HK-2 (cell line): ENCODE measurements around the gene SLC25A39.
"Not testable (repeated sequence)": the region's sequence is repeated elsewhere in the genome, so short reads cannot be mapped to it uniquely, and the experiment has no call there.

ENCODE experiments used
- DNase-seq: peaks from one replicate; pipeline ENCODE4 v3.0.0-alpha.2; 2018; ENCODE audit not compliant: unreplicated experiment

Gene SLC25A39

DNA sequence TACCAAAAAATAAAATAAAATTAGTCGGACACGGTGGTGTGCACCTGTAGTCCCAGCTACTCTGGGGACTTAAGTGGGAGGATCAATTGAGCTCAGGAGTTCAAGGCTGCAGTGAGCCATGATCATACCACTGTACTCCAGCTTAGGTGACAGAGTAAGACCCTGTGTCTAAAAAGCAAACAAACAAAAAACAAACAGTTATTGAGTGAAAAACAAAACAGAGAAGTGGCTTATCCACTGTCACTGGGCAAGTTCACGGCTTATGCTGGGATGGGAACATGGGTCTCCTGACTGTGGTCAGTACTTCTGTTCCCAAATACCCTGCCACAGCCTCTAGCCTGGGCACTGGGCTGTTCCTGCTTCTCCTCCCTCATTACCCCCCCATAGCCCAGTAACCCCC is 10.9 kb upstream of the SLC25A39 start:
- no peak for DNase-seq

DNA sequence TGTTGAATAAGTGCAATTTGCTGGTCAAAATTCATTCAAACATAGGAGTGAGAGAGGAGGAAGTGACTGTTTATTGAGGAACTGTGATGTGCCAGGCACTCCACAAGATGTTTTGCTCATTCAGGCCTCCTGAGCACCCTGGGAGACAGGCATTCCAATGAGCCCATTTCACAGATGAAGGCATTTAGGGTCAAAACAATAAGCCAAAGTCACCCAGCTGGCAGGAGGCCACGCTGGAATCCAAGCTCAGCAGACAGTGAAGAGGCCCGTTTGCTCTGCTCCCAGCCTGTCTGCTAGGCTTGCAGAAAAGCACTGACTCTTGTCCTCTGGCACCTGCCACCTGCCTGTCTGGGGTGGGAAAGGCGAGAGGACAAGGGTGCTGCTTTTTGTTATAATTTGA is 10.1 kb upstream of the SLC25A39 start:
- DNase-seq: no peak

DNA sequence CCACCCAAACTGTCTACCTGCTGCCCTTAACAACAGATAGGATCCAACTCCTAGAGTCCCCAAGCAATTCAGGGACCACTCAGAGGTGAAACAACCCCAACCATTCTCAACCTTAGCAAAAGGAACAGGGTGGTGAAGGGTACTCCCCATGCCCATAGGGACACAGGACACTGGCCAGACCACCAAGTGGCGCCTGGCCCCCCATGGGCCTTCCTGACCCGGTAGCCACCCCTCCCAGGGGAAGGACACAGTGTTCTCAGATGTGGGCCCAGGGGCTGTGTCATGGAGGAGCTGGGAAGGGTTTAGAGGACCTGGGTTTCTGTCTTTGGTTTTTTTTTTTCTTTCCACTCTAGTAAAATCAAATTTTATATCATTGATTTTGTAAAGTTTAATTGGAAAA is 9.7 kb upstream of the SLC25A39 start:
- DNase-seq: no peak

DNA sequence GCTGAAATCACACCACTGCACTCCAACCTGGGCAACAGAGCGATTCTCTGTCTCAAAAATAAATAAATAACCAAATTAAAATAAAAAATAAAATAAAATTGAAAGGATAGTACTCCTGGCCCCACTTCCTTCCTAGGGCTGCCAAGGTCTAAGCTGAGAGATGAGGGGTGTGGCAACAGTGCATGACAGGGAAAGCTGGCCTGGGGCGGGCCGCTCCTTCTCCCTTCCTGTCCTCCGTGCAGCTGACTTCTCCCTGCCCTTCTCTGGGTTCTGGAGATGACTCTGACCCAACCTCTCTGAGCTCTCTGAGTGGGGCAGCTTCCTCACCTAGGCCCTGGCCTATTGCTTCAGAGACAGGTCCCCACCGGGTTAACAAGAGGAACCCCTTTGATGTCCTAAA is 8.7 kb upstream of the SLC25A39 start:
- DNase-seq: no peak

DNA sequence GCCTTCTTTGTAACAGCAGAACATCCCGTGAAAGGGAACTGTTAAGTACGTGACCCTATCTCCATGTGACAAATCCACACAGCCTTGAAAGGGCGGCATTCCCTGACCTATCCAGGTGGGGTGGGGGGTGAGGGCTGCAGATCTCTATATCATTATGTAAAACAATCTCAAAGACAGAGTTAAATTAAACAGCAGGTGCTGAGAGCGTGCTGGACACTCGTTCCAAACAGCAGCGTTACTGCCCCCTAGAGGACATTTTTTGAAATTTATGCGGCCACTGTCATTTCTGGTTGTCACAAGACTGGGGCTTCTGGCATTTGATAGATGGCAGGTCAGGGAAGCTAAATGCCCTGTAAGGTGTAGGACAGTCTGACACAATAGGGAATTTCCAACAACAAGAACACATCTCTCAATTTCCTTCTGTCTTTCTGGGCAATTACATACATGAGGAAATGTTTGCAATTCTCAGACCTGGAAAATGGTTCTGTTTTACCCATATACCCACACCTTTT is 6.7 kb upstream of the SLC25A39 start:
- peak; percentile 70 for DNase-seq

DNA sequence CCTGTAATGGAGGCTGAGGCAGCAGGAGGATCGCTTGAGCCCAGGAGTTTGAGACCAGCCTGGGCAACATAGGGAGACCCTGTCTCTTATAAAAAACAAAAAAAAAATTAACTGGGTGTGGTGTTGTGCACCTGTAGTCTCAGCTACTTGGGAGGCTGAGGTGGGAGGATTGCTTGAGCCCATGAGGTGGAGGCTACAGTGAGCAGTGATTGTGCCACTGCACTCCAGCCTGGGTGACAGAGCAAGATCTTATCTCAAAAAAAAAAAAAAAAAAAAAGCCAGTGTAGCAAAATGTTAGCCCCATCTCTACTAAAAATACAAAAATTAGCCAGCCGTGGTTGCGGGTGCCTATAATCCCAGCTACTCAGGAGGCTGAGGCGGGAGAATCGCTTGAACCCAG is 5.6 kb upstream of the SLC25A39 start:
- DNase-seq: not testable (repeated sequence)

DNA sequence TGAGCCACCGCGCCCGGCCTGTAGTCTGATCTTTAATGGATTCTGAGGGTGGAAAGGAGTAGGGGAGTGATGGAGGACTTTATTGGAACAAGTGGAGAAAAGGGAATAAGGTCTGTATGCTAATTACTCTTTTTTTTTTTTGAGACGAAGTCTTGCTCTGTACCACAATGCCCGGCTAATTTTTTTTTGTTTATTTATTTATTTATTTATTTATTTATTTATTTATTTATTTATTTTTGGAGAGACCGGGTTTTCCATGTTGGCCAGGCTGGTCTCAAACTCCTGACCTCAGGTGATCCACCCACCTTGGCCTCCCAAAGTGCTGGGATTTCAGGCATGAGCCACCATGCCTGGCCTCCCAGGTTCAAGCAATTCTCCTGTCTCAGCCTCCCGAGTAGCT is 4.9 kb upstream of the SLC25A39 start:
- not testable (repeated sequence) for DNase-seq

DNA sequence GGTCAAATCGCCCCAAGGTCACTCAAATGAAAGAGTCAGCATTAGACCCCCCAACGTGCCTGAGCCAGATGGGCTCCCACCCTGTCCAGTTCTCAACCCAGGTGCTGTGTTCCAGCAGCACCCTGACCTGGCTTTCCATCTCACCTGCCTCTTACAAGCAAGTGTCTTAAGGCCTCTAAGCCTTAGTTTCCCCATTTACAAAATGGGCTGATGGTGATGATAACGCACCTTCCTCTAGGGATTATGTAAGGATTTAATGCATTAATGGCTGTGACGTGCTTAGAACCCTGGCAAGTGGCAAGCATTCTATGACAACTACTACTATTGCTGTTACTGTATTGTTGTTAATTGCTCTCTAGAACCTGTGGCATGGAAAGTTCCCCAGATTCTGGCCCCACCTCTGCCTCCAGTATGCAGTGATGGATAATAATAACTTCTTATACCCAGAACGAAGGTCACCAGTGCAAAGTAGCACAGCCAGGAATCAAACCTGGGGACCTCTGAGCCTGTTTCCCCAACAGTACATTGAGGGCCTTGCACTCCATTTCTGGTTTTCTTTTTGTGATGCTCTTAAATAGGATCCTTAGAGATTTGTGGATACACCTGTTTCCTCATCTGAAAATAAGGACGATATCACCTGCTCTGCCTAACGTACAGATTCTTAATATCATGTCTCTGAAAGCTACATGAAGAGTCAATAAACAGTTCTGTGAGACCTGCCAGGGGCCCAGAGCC is 3.3 kb upstream of the SLC25A39 start:
- DNase-seq: no peak

DNA sequence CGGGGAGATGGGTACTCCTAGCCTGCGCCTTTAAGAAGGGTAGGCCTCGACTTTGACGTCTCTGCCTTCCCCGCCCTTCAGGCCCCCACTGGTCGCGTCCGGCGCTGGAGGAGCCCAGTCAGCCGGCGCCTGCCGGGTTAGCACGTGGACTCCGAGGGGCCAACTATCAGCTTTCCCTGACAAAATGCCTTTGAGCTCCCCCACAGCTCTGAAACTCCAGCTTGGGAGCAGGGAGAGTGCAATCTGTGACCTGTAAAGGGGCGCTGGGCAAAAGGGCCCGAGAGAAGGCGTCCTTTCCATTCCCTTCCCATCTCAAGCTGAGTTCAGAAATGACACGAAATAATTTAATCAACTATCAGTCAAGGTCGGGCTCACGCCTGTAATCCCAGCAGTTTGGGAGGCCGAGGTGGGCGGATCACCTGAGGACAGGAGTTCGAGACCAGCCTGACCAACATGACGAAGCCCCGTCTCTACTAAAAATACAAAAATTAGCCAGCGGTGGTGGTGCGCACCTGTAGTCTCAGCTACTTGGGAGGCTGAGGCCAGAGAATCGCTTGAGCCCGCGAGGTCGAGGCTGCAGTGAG is 2.3 kb upstream of the SLC25A39 start:
- peak; percentile 91 for DNase-seq

DNA sequence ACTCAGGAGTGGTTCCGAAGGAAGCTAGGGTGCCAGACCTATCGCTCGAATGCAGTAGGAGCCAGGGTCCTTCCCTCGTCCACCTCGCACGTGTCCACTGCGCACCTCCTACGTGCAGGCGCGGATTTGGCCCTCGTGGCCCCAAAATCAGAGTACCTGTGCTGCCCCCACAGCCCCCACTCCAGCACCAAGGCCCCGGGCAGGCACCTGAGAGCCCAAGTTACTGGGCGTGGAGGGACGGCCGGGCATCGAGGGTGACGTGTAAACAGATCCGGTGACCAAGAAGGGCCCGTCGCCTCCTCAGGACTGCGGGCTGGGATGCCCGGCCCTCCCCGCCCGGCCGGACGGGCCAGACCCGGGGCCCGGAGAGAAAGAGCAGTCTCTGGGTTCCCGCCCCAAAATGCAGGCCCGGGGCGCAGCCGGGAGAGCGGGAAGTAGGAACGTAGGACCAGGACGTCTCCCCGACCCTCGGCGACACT is 492 bp downstream of the SLC25A39 start:
- peak; percentile 53 for DNase-seq

DNA sequence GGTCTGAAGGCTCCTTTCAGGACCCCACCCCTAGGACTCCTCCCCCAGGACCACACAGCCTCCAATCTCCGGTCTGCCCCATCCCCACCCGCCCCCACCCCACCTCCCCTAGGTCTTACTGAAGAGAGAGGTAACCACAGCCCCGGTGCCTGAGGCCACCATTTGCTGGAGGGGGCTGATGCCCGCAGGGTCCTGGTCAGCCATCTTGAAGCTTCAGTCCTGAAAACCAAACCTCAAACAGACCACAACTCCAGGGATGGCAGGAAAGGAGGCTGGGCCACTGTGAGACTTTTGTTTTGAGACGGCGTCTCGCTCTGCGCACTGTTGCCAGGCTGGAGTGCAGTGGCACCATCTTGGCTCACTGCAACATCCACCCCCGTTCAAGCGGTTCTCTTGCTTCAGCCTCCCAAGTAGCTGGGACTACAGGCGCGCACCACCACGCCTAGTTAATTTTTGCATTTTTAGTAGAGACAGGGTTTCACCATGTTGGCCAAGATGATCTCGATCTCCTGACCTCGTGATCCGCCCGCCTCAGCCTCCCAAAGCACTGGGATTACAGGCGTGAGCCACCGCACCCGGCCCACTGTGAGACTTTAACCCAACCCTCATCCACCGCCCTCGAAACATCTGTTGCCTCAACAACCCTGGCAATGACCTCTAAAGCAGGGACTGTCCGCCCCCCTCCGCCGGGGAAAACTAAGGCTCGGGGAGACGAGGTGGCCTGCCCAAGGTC is 1.1 kb downstream of the SLC25A39 start:
- no peak for DNase-seq

DNA sequence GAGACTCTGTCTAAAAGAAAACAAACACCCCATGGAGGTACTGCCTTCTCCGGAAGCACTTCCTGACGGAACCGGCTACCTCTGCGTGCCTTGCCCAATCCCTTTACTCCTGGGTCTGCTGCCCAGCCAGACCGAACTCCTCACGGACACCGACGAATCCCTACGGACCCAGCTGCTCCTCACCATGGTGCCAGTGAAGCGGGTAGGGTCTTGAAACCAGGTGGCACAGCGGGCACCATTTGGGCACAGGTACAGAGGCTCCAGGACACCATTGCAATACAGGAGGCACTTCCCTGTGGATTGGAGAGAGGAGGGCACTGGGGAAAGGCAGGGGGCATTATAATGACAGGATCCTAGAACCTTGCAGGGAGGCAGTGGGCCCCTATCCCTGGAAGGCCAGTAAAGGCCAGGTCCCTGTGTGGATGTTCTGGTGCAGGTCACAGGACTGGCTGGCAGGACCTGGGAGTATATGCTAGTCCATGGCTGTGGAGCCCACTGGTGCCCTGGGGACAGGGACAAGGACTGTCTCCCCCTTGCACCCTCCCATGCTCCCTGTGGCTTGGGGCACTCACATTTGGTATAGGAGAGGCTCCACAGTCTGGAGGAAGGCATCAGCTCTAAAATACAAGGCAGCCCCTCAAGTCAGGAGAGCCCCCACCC is 2.3 kb downstream of the SLC25A39 start:
- DNase-seq: no peak

DNA sequence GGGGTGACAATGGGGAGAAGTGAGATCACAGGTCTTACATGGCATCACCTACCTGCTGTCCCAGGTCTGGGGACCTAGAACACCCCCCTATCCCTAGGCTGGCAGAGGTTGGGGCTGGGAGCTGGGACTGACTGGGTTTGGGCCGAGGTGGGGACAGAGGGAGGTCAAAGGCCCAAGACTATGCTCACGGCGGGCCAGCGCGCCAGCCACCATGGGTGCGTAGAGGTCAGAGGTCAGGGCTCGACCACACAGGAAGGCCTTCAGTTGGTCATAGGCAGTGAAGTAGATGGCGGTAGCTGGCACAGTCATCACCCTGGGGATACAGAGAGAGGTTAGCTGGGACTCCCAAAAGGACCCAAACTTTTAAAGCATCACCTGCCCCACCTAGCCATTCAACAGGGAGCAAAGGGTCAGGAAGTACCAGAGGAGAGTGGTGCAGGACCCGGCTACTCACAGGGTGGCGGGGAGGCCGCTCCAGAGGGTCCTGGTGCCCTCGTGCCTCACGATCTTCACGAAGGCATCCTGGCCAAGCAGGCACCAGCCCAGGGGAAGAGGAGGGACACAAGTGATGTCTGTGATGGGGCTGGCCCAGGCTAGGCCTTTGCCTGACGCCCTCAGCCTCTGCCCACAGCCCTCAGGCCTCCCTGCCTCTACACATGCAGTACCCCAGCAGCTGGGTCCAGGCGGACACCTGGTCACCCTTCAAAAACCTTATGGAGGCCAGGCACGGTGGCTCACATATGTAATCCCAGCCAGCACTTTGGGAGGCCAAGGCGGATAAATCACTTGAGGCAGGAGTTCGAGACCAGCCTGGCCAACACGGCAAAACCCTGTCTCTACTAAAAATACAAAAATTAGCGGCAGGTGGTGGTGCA is 3.1 kb downstream of the SLC25A39 start:
- no peak for DNase-seq

DNA sequence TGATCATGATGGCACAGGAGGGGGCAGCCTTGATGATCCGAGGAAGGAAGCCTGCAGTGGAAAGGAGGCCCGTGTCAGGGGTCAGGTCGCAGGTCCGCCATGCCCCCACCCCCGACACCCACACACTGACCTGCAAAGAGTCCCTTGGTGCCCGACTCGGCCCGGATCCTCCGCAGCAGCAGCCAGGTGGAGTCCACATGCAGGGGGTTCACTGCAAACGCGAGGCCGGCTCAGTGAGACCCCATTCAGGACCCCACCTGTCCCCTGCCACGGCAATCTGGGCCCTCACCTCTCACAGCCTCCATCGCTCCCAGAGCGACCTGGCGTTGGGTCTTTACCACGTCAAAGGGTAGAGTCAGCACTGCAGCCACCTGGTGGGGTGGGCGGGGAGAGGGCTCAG is 4.6 kb downstream of the SLC25A39 start:
- DNase-seq: no peak

DNA sequence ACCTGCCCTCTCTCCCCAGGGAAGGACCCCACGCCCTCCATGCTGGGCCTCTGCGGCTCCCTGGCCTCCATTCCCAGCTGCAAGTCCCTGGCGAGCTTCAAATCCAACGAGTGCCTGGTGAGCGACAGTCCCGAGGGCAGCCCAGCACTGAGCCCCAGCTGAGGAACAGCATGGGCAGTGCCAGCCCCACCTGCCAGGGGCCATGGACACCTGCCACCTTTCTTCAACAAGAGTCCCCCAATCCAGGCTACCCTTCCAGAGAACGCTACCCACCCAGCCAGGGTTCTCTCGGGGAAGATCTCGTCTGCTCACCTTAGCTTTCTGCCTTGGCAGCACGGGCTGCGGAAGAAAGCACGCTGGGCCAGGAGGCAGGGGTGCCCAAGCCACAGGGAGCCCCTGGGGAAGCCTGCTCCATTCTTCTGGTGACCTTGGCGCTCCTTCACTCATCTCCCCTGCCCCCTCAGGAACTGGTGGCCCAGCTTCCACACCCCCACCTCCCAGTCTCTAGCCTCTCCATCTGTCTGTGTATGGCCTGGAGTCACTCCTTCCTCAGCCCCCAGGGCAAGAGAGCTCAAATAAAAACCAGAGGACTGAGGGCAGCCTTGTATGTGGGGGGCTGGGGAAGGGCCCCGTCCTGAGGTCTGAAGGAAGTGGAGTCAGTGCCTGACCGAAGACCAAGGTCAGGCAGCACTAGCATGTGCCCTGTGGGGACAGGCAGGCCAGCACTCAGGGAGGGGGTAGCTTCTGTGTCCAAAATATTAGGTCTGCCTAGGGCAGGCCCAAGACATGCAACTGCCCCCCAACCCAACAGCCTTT is 6.3 kb downstream of the SLC25A39 start:
- no peak for DNase-seq

DNA sequence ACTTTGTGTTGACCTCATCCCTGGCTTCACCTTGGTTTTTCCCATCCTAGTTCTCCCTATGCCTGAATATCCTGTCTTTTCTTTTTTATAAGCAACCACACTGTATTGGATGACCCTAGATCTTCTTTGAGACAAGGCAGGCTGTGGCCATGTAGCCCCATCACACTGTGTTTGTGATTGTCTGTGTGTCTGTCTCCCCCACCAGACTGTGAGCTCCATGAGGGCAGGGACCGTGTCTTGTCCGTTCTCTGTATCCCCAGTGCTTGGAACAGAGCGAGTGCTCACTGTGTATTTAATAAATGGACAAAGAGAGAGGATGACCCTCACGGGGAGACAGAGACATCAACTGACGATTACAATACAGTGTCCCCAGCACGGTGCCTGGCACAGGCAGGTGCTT is 7.1 kb downstream of the SLC25A39 start:
- DNase-seq: no peak

DNA sequence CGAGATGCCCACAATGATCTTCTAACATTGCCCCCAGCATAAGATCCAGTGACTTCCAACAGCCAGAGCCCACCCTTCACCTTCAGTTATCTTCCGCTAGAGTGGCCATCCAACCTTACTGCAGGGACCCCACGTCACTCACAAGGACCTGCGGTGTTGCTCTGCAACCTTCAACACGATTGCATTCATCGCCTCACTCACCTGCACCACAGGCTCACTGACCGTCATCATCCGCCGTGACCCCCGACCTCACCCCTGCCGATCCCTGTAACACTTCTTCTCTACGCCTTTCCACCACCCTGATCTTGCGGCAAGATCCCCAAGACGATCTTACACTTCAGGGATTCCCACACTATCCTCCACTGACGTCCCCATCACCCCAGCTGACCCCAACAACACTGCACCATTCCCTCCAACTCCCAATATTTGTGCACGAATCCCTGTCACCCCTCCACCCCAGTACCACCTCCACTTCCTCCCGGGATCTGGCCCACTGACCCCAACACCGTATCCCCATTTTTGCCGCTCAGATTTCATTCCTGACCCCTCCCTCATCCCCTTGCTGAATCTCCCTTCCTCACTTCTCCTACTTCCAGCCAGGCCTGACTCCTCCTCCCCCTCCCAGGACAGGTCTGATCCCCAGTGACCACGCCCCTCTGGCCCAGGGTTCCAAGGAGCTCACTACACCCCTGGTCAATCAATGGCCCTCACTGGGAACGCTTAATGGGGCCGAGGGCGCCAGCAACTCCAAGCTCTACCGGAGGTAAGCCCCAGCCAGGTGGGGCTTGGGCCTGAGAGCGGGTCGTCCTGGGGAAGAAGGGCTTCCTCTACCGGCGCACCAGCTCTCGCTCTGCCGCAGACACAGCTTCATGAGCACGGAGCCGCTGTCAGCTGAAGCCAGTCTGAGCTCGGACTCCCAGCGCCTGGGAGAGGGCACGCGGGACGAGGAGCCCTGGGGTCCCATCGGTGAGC is 8.6 kb downstream of the SLC25A39 start:
- no peak for DNase-seq

DNA sequence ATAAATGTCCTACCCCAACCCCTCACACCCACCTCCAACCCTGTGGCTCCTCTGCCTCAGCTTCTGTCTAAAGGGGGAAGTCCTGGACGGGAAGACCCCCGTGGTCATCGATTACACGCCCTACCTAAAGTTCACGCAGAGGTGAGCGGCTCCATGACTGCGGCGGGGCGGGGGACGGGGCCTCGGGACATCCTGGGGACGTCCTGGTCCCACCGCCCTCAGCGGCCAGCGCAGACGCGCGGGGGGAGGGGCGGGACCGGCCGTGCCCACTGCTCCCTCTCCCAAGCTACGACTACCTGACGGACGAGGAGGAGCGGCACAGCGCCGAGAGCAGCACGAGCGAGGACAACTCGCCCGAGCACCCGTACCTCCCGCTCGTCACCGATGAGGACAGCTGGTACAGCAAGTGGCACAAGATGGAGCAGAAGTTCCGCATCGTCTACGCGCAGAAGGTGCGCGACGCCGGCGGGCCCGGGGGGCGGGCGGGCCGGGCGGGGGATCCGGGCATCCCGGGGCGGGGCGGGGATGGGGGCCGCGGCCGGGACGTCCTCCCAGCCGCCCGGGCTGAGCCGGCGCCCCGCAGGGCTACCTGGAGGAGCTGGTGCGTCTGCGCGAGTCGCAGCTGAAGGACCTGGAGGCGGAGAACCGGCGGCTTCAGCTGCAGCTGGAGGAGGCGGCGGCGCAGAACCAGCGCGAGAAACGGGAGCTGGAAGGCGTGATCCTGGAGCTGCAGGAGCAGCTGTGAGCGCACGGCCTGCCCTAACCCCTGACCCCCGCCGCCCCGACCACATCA is 9.6 kb downstream of the SLC25A39 start:
- DNase-seq: no peak
